Parietal lobe (tissue), 2 donors: ENCODE data around the gene NECAB2. TPM values are rescaled to one million over a fixed set of nuclear protein-coding genes. Genes with fewer than 3 reads are reported as not detected.

Source experiments
- small RNA-seq: library from RNA; depleted of rRNA; stranded (forward); fragments of <200 nt; gene quantifications from one replicate; pipeline ENCODE3, GENCODE V24; 2014; ENCODE audit warnings: low replicate concordance
- total RNA-seq: library from RNA; depleted of rRNA; stranded (reverse); fragments of >200 nt; gene quantifications from one replicate; pipeline ENCODE4 v1.2.3, GENCODE V29; 2014

Gene NECAB2
- total RNA-seq: 0.63 TPM

DNA sequence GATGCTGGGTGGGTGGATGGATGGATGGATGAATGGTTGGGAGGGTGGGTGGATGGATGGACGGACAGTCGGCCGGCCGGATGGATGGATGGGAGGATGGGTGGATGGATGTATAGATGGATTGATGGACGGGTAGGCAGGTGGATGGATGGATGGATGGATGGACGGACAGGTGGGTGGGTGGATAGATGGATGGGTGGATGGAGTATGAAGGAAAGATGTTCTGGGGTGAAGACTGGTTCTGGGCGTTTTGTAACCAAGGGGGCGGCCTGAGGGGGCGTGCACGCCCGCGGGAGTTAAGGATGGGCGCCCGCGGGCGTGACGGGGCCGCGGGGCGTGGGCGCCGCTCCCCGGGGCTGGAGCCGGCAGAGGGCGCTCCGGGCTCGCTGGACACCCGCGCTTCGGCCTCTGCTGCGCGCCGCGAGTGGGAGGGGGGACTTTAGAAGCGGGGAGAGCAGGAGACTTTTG lies at the start of gene NECAB2:
Gene NECAB2 (plus strand): TSS at position 407 of the 468 bp plus-strand sequence. CDS start 405 bp downstream, outside the sequence.

GRCh38 chr16:83952940-83953795 lies 14.9 kb upstream of the NECAB2 start, which contains the start of gene OSGIN1:
TSS of gene OSGIN1 (plus strand) at chr16:83953240. CDS start at chr16:83957672, 4,432 bp downstream.

DNA sequence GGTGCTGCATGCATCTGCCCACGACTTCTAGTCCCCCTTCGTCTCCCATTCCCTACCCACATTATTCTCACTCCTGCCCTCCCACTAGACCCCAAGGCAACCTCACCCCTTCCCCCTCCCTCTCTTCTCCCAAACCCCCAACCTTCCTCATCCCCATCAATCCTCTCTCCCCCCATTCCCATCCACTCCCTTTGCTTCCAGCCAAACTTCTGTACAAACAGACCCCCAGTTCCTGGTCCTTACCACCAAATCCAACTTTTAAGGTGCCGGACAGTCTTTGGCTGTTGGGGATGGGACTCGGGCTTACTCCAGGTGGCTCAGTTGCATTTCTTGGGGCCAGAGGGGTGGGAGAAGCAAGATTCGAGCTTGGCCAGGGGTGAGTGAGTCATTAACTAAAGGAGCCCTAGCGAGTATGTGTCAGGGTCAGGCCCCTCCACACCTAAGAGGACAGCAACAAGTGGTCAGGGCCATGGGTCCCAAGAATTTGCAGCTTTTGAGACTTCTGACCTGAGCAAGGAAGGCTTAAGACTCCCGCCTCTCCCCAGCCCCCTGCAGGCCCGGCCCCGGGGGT lies 74.3 kb downstream of the NECAB2 start, which contains the start of gene SLC38A8:
Gene SLC38A8 (minus strand): TSS at position 488 of the 571 bp plus-strand sequence. CDS start 638 bp downstream, outside the sequence.

Small RNA genes within 50 kb of the gene (small RNA-seq; reads per million reads assigned to genes)
- gene RNA5SP432: 0.12 reads per million

Other genes starting within 250 kb of the NECAB2 start
- 101 TPM for gene HSBP1, start 160.3 kb upstream of the NECAB2 start, total RNA-seq
- 11.3 TPM for gene MLYCD, start 69.1 kb upstream of the NECAB2 start, total RNA-seq
- gene OSGIN1, start 15.0 kb upstream of the NECAB2 start, total RNA-seq: not detected
- gene SLC38A8, start 74.6 kb downstream of the NECAB2 start, total RNA-seq: not detected
- 138 TPM for gene MBTPS1, start 148.7 kb downstream of the NECAB2 start, total RNA-seq
- gene HSDL1, start 176.9 kb downstream of the NECAB2 start, total RNA-seq: 146 TPM
- gene DNAAF1, start 177.1 kb downstream of the NECAB2 start, total RNA-seq: 0.94 TPM
- gene TAF1C, start 218.8 kb downstream of the NECAB2 start, total RNA-seq: 36.3 TPM
- not detected for gene ADAD2, start 222.9 kb downstream of the NECAB2 start, total RNA-seq